ES-I3 (cell line): ENCODE data around the gene ZBTB46.
"Not testable (repeated sequence)": the region's sequence is repeated elsewhere in the genome, so short reads cannot be mapped to it uniquely, and the experiment has no call there.

ENCODE experiments used
- H3K36me3 ChIP-seq: 2 replicates; pipeline ENCODE4 v1.6.1; 2013; ENCODE audit warnings: mild to moderate bottlenecking, low read length, control low read depth, moderate library complexity; ENCODE audit not compliant: insufficient read depth
- H3K4me1 ChIP-seq: 2 replicates; pipeline ENCODE4 v1.6.1; 2013; ENCODE audit warnings: mild to moderate bottlenecking, control low read depth, low read length; ENCODE audit not compliant: insufficient read depth
- H3K9ac ChIP-seq: 2 replicates; pipeline ENCODE4 v1.6.1; 2013; ENCODE audit warnings: low read depth, mild to moderate bottlenecking, low read length, moderate library complexity
- H3K9me3 ChIP-seq: 2 replicates; pipeline ENCODE4 v1.6.1; 2013; ENCODE audit warnings: mild to moderate bottlenecking, low read length, moderate library complexity; ENCODE audit not compliant: control insufficient read depth, insufficient read depth

The ZBTB46 gene, protein sequence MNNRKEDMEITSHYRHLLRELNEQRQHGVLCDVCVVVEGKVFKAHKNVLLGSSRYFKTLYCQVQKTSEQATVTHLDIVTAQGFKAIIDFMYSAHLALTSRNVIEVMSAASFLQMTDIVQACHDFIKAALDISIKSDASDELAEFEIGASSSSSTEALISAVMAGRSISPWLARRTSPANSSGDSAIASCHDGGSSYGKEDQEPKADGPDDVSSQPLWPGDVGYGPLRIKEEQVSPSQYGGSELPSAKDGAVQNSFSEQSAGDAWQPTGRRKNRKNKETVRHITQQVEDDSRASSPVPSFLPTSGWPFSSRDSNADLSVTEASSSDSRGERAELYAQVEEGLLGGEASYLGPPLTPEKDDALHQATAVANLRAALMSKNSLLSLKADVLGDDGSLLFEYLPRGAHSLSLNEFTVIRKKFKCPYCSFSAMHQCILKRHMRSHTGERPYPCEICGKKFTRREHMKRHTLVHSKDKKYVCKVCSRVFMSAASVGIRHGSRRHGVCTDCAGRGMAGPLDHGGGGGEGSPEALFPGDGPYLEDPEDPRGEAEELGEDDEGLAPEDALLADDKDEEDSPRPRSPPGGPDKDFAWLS

DNA sequence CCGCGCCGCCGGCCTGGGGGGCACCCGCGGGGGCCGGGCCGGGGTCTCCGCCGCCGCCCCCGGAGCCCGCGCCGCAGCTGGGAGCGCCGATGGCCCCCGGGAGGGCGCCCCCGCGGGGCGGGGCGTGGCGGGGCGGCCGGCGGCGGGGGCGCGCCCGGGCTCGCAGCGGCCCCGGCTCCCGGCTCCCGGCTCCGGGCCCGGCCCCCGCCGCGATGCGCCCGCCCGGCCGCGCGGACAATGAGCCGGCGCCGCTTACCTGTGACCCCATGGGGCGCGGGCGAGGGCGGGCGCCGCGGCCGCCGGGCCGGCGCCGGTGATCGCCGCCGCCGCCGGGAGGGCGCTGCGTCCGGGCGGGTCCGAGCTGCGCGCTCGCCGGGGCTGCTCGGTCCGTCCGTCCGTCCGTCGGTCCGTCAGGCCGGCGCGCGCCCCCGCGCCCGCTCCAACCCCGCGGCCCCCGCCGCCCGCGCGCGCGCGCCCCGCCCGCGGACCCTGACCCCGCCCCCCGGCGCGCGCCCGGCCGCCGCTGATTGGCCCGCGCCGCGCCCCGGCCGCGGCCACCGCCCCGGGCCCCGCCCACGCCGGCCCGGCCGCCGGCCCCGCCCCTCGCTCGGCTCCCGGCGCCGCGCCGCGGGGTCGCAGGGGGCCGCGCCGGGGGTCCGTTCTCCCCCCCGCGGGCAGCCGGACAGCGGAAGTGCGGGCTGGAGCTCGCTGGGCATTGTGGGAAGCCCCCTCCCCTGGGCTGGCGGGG, at the start of gene ZBTB46:
Gene ZBTB46, minus strand, starts transcription at position 424 of the 748 bp plus-strand sequence. CDS start 40,507 bp downstream, outside the sequence.
- peak within 1 kb of the TSS; percentile 86 for H3K9ac ChIP-seq

DNA sequence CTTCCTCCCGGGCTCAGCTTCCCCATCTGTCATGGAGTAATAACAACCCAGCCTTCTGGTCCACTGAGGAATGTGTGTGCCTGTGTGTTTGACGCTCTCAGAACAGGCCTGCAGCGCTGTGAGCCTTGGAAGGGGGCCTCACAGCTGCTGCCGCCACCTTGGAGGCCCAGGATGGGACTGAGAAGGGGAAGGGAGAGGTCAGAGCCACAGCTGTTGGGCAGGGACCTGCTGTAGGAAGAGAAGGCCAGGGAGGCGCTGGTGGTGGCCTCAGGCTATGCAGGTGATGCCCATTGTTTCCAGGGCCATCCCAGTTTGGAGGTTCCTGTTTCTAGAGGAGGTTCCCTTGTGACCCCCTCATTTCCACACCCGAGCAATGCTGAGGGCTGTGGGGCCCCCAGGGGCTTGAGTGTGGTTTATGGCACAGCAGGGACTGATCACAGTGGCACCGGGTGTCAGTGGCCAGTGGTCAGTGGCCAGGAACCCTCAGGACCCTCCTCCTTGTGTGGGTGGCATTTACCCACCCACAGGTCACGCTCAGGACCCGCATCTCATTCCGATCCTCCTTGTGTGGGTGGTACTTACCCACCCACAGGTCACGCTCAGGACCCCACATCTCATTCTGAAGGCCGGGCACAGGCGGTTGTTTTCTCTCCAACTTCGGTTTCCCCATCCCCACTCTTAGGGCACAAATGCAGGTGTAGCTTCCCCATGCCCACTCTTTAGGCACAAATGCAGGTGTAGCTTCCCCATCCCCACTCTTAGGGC, 48.0 kb upstream of the ZBTB46 start:
- Histone ChIP-seq H3K9me3 (no peaks in the 10 kb centered on the region), H3K4me1 (no peaks in the 10 kb centered on the region), H3K36me3 (peaks cover 14% of the 10 kb centered on the region; the same call in 1 of the 2 replicates), H3K9ac (no peak overlapping the region)

More for the DNA sequence above, at the start of gene ZBTB46:
- peaks cover 33% of the 10 kb centered on the region for H3K4me1 ChIP-seq
- no peaks in the 10 kb centered on the region for H3K36me3 ChIP-seq
- H3K9me3 ChIP-seq, result no peaks in the 10 kb centered on the region

DNA sequence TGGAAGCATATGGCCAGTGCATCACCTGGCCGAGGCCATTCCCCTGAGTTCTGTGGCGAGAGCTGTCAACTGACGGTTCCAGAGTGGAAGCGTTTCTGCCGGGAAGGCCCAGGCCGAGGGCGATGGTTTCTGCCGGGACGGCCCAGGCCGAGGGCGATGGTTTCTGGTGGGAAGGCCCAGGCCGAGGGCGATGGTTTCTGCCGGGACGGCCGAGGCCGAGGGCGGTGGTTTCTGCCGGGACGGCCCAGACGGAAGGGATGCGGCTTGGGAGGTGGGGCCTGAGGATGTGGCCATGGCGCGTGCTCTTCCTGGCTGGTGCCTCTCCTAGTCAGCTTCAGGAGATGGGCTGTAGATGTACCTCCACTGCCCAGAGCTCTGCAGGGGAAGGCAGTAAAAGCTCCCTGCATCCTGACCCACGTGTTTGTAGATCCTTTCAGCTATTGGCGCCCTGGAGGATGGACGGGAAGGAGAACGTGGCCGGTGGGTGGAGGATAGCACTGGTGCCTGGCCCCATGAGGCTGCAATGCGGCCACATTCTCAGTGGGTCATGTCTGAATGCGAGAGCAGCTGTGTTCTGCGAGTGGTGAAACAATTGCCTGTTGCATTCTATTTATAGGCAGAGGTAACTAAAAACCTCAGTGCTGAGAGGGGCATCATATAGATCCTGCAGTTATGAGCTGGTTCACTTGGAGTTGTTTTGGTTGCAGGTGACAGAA, 46.8 kb upstream of the ZBTB46 start:
- H3K9me3 ChIP-seq, result no peaks in the 10 kb centered on the region
- no peak overlapping the region for H3K9ac ChIP-seq
- no peaks in the 10 kb centered on the region for H3K4me1 ChIP-seq
- peaks cover 18% of the 10 kb centered on the region for H3K36me3 ChIP-seq

DNA sequence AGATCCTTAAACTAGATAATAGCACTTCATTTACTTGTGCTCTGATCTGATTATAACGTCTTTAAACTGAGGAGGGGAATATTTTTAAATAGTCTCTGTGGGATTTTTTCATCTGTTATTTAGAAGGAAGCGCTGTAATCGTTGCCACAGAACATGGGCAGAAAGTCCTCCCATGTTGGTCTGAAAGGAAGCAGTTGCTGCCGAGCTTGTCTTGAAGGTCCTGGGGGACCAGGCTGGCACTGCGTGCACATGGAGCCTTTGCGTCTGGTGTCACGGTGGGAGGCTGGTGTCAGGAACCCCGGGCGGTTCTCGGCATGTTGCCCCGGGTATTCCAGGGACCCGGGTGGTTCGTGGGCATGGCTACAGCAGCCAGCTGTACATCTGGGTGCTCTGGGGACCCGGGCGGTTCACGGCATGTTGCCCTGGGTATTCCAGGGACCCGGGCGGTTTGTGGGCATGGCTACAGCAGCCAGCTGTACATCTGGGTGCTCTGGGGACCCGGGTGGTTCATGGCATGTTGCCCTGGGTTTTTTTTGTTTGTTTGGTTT, 45.5 kb upstream of the ZBTB46 start:
- Histone ChIP-seq H3K4me1 (no peaks in the 10 kb centered on the region), H3K36me3 (peaks cover 25% of the 10 kb centered on the region)

DNA sequence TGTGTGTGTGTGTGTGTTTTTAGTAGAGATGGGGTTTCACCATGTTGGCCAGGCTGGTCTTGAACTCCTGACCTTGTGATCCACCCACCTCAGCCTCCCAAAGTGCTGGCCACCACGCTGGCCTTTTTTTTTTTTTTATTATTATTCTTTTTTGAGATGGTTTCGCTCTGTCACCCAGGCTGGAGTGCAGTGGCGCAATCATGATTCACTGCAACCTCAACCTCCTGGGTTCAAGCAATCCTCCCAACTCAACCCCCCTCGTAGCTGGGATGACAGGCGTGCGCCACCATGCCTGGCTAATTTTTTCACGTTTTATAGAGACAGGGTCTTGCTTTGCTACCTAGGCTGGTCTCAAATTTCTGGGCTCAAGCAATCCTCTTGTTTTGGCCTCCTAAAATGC, 43.2 kb upstream of the ZBTB46 start:
- H3K36me3 ChIP-seq, result peaks cover 35% of the 10 kb centered on the region

More for the DNA sequence above, 45.5 kb upstream of the ZBTB46 start:
- Histone ChIP-seq H3K9ac (no peak overlapping the region), H3K9me3 (no peaks in the 10 kb centered on the region)

DNA sequence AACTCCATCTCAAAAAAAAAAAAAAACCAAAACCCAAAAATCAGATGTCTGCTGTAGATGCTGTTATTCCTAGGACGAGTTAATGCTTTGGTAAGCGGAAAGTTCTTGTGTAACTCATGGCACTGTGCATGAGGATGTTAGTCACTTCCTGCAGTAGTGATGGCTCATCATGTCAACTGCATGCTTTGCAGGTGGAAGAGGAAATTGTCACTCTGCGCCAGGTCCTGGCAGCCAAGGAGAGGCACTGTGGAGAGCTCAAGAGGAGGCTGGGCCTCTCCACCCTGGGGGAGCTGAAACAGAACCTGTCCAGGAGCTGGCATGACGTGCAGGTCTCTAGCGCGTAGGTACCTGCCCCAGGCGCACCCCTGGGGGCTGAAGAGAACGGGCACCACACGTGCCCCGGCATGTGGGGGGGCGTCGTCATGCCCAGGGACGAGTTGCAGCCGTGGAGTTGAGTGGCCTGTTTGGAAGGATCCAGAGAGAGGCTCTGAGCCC, 42.5 kb upstream of the ZBTB46 start:
- no peaks in the 10 kb centered on the region for H3K4me1 ChIP-seq
- no peaks in the 10 kb centered on the region for H3K9me3 ChIP-seq
- H3K36me3 ChIP-seq, result peaks cover 39% of the 10 kb centered on the region
- no peak overlapping the region for H3K9ac ChIP-seq

More for the DNA sequence above, 43.2 kb upstream of the ZBTB46 start:
- H3K9me3 ChIP-seq, H3K9ac ChIP-seq, H3K4me1 ChIP-seq: not testable (repeated sequence)

DNA sequence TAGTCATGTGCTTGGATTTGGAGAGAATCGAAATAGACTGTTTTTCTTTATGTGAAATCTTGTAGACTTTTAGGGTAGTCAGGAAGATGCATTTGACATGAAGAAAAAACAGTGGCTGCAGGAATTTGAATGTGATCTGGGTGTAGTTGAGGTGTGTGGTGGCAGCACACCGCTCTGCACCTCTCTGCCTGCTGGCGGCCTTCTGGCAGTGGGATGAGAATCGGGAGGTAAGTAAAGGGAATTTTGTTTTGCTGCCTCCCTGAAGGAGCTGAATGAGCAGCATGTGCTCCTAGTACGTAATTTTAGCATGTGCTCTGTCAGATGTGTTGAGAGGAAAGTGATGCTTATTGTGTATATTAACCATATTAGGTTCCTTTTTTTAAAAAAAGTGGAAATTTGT, 37.2 kb upstream of the ZBTB46 start:
- Histone ChIP-seq H3K9me3 (no peaks in the 10 kb centered on the region), H3K4me1 (peaks cover 5% of the 10 kb centered on the region; the same call in 1 of the 2 replicates), H3K36me3 (peaks cover 23% of the 10 kb centered on the region), H3K9ac (no peak overlapping the region)

DNA sequence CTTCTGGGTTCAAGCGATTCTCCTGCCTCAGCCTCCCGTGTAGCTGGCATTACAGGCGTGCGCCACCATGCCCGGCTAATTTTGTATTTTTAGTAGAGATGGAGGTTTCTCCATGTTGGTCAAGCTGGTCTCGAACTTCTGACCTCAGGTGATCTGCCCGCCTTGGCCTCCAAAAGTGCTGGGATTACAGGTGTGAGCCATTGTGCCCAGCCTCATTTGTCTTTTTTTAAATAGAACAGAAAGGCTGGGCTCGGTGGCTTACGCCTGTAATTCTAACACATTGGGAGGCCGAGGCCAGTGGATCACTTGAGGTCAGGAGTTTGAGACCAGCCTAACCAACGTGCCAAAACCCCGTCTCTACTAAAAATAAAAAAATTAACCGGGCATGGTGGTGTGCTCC, 36.0 kb upstream of the ZBTB46 start:
- H3K9me3 ChIP-seq, H3K9ac ChIP-seq, H3K4me1 ChIP-seq: not testable (repeated sequence)
- peaks cover 20% of the 10 kb centered on the region for H3K36me3 ChIP-seq

DNA sequence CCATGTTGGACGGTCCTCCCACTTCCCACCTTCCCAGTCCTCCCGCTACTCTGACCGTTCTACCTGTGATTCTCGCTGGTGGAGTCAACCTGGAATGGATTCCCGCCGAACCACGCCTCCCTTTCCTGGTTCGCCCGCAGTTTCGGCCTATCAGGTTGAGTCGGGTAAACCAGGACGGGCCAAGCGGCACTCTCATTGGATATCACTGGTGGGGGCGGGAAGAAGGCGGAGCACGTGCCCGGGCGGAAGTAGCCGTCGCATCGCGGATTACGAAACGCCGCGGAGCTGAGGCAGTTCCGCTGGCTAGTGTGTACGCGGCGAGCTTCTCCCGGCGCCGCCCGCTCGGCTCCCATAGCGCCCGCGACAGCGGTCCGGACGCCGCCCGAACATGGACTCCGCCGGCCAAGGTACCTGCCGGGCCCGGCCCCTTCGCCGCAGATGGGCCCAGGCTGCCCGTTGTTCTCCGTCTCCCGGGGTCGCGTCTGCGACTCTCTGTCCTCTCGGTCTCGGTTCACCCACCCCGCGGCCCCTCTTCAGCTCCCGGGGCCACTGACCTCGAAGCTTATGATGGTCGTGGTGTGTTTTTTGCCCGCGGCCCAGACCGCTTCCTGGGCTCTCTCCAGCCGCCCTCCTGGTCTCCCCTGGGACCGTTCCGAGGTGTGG, 34.0 kb upstream of the ZBTB46 start, which contains the start of gene TPD52L2:
Gene TPD52L2, plus strand, starts transcription at position 293 of the 663 bp plus-strand sequence. Its CDS starts 96 bp downstream, at position 389.
- H3K9me3 ChIP-seq, result no peaks in the 10 kb centered on the region
- H3K4me1 ChIP-seq, result peaks cover 5% of the 10 kb centered on the region; the same call in 1 of the 2 replicates
- peaks cover 13% of the 10 kb centered on the region for H3K36me3 ChIP-seq
- peak within 1 kb of the TSS; percentile 89 for H3K9ac ChIP-seq

DNA sequence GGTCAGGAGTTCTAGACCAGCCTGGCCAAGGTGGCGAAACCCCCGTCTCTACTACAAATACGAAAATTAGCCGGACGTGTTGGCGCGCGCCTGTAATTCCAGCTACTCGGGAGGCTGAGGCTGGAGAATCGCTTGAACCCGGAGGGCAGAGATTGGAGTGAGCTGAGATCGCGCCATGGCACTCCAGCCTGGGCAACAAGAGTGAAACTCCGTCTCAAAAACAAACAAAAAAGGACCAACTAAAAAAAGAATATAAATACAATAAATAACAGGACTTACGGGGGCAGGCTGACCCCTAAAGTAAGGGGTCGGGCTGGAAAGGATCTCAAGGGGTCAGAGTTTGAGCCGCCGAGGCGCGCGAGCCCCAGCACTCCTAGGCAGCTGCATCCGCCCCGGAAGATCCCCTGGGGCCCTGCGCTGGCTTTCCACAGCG, 33.5 kb upstream of the ZBTB46 start:
- peaks cover 9% of the 10 kb centered on the region for H3K36me3 ChIP-seq
- no peaks in the 10 kb centered on the region for H3K9me3 ChIP-seq
- peak overlapping the region; percentile 64 for H3K9ac ChIP-seq
- peaks cover 7% of the 10 kb centered on the region; the same call in 1 of the 2 replicates for H3K4me1 ChIP-seq

DNA sequence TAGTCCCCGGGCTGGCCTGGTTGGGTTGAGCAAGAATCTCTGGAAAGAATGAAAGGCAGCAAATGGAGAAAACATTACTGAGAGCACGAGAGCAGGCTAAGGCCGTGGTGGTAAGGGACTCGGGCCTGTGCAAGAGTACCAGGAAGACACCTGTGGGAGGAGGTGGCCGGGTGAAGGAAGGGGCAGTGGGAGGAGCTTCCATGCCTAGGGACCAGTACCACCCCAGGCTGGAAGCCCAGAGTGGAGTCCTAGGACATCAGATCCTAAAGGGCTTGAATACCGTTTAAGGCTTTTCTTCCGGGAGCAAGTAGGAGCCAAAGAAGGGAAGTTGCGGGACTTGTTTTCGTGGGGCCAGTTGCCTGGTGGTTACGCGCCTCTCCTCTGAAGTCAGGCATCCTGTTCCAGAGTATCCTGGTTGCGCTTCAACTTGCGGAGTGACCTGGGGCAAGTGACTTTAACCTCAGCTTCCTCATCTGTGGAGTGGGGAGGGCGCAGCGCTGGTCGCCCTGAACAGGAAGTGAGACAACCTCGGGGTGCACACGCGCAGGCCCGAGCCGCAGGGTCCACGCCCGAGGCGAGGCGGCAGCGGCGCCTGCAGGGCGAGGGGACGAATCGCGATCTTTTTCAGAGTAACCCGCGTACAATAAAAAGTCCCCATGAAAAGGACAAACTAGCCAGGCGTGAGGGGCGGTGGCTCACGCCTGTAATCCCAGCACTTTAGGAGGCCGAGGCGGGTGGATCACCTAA, 32.9 kb upstream of the ZBTB46 start:
- H3K36me3 ChIP-seq, result peaks cover 4% of the 10 kb centered on the region
- peak overlapping the region; percentile 64 for H3K9ac ChIP-seq
- peaks cover 12% of the 10 kb centered on the region; the same call in 1 of the 2 replicates for H3K4me1 ChIP-seq
- H3K9me3 ChIP-seq, result no peaks in the 10 kb centered on the region
